Astrocyte of the spinal cord (primary cell): Measurements from ENCODE around the gene CFAP119.

Experiments
- DNase-seq: peaks from one replicate; pipeline ENCODE4 v3.0.0; 2011; ENCODE audit warnings: low read depth, low spot score
- H3K4me3 ChIP-seq: 2 replicates; pipeline ENCODE4 v1.5.1; 2011; ENCODE audit warnings: low read depth, mild to moderate bottlenecking, low read length, moderate library complexity
- CTCF ChIP-seq: IDR thresholded peaks from 2 replicates; pipeline ENCODE4 v1.5.1; 2012; ENCODE audit warnings: low read depth, mild to moderate bottlenecking, low read length, inconsistent platforms
- in situ Hi-C: cut with HindIII; loops from 2 replicates; pipeline ENCODE4 v1.10.0; 2017; ENCODE audit warnings: low sequenced_read_pairs

CFAP119 gene

DNA sequence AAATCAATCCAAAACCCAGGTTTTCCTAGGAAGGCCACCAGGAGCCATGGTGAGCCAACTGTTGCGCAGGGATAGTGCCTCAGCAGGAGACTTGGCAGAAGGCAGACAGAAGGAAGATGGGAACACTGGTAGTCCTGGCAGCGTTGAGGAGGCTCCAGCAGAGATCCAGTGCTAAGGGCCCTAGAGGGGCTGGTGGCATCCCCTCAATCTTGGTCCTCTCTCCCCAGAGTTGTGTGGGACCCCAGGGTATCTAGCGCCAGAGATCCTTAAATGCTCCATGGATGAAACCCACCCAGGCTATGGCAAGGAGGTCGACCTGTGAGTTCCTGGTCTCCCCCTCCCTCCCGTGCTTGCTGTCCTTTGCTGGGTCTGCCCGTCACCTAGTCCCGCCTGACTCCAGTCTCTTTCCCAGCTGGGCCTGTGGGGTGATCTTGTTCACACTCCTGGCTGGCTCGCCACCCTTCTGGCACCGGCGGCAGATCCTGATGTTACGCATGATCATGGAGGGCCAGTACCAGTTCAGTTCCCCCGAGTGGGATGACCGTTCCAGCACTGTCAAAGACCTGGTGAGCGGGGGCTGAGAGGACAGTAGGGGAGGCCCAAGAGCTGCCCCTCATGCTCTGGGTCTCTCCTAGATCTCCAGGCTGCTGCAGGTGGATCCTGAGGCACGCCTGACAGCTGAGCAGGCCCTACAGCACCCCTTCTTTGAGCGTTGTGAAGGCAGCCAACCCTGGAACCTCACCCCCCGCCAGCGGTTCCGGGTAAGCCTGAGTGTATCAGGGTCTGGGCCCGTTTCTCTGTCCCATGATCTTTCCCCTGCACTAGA, 5.7 kb downstream of the CFAP119 start:
- in situ Hi-C loops: no loop called here
- no peak for TF ChIP-seq CTCF
- DNase-seq: no peak
- no peak overlapping the region for H3K4me3 ChIP-seq

DNA sequence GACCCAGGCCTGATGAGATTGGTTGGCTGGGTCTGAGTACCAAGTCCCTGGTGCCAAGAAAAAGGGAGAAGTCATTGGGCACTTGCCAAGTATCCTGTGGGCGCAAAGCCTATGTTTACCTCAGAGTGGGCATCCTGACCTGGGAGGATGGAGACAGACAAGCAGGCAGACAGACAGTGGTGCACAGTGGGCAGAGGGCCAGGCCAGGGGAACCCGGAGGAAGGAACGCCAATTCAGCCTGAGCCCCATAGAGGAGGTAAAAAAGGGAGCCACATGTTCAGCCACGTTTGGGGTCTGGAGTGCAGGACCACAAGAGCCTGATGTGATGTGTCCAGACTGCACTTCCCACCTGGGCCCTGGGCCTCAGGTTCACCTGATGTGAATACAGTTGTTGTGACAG, 8.3 kb downstream of the CFAP119 start:
- TF ChIP-seq CTCF: no peak
- in situ Hi-C loops: no loop called here
- H3K4me3 ChIP-seq: no peak overlapping the region
- DNase-seq: no peak

- no peak for DNase-seq
- H3K4me3 ChIP-seq: no peak overlapping the region
- no peak for TF ChIP-seq CTCF
- in situ Hi-C loops: no loop called here
Measured at GRCh38 chr16:30750876-30751465, 10.9 kb downstream of the CFAP119 start.

- no peak overlapping the region for H3K4me3 ChIP-seq
- no peak for TF ChIP-seq CTCF
- in situ Hi-C loops: no loop called here
- no peak for DNase-seq
Measured at GRCh38 chr16:30750201-30750600, 11.7 kb downstream of the CFAP119 start.

DNA sequence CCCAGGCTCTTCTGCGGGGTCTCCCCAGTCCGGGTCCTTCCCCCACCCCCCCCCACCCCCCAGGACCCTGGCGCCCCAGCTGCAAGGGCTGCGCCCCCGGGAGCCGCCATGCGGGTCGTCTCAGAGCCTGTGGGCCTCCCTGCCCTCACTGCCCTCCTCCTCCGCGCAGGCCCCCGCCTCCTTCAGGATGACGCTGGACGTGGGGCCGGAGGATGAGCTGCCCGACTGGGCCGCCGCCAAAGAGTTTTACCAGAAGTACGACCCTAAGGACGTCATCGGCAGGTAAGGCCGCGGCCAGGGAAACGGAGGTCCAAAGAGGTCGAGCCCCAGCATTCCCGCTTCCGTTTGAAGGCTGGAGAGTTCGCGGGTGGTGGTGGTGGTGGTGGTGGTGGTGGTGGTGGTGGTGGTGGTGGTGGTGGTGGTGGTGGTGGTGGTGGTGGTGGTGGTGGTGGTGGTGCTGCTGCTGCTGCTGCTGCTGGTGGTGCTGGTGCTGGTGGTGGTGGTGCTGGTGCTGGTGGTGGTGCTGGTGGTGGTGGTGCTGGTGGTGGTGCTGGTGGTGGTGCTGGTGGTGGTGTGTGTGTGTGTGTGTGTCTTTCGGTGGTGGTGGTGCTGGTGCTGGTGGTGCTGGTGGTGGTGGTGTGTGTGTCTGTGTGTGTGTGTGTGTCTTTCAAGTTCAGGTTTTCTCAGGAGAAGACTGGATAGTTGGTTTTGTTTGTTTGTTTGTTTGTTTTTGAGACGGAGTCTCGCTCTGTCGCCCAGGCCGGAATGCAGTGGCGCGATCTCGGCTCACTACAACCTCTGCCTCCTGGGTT, 13.0 kb downstream of the CFAP119 start:
- peak; percentile 34 for DNase-seq
- no peak for TF ChIP-seq CTCF
- in situ Hi-C loops: no loop called here
- H3K4me3 ChIP-seq: peak overlapping the region; percentile 75

GRCh38 chr16:30747799-30748633, 13.8 kb downstream of the CFAP119 start, which contains the start of gene PHKG2:
Gene PHKG2 (plus strand): TSS chr16:30748425. CDS start chr16:30748821, 396 bp downstream.
- TF ChIP-seq CTCF: no peak
- peak; percentile 99 for DNase-seq
- H3K4me3 ChIP-seq: peak within 1 kb of the TSS; percentile 75
- in situ Hi-C loops: no loop called here
